Measurements from ENCODE around the gene EIF2AK3. TPM values are rescaled to one million over a fixed set of nuclear protein-coding genes. Genes with fewer than 3 reads are reported as not detected.
A peak's percentile ranks its signal among the peaks of the same experiment; 100 is the strongest.

EIF2AK3 gene
- total and polyA plus RNA-seq, 2 of the 8 experiments (the other 6 are each of a cell fraction or from before 2014, with no cell fraction given) = 5.8 to 22.8 TPM

DNA sequence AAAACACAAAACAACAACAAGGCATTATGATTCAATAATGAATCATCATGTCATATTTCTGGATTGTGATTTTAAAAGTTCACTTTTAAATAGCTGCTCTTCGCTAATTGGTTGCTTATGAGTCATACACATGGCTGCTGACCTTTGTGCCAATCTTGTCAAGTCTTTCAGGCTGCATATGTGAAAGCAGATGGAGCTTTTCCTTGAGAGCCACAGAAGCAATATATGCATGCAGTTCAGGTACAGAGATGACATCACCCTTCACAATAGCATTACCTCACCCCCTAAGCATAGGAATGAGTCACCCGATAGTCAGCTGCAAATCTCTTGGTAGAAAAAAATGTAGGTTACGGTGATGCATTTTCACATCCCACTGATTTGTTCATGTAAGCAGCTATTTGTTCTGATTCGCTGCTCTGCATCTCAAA, 27.2 kb downstream of the EIF2AK3 start:
- 0 out of 2 replicates have a peak overlapping the region, but pooled peaks have one; percentile 9 for H3K27ac ChIP-seq (ENCODE audit: low read depth, low read length)
- H2BK120ac ChIP-seq (replicated peaks; ENCODE audit: low read depth, low read length) = no peak overlapping the region
- peaks cover 0 to 38% of the 10 kb centered on the region in 2 experiments; a peak in 3 of 4 replicates for H3K79me2 ChIP-seq (ENCODE audit: control insufficient read depth in 1 of 2, insufficient read depth in 2 of 2, low read length in 2 of 2)
- H3K4me2 ChIP-seq (ENCODE audit: insufficient read depth in 1 of 2, low read depth in 2 of 2, low read length in 2 of 2) = peak overlapping the region in 1 of 2 experiments; percentile 9; a peak in 2 of 4 replicates
- H3K18ac ChIP-seq (ENCODE audit: extremely low read depth, low read length) = no peak overlapping the region
- no peak overlapping the region for H2BK15ac ChIP-seq (ENCODE audit: low read length)
- H3K27me3 ChIP-seq (replicated peaks in 1 of 4; ENCODE audit: control insufficient read depth in 3 of 4, extremely low read depth in 1 of 4, insufficient read depth in 3 of 4, low read length in 3 of 4) = no peaks in the 10 kb centered on the region
- H4K5ac ChIP-seq (ENCODE audit: insufficient read length, low read depth, low read length) = no peak overlapping the region
- H4K20me1 ChIP-seq (replicated peaks in 1 of 2; ENCODE audit: control insufficient read depth in 1 of 2, insufficient read depth in 2 of 2, low read length in 2 of 2) = no peaks in the 10 kb centered on the region
- no peak overlapping the region for H2BK5ac ChIP-seq (ENCODE audit: low read depth, low read length)
- H3K9me3 ChIP-seq (ENCODE audit: insufficient read depth in 2 of 2, low read depth in 1 of 2, low read length in 1 of 2) = no peaks in the 10 kb centered on the region
- no peak overlapping the region for H2BK12ac ChIP-seq (ENCODE audit: low read depth, low read length)
- FAIRE-seq (peak; percentile 92), DNase-seq (ENCODE audit: low read depth in 1 of 2, low spot score in 2 of 2) (peak in 1 of 2 experiments; percentile 33)
- H3K4me3 ChIP-seq (ENCODE audit: extremely low read depth in 1 of 4, insufficient read depth in 2 of 4, low read depth in 3 of 4, low read length in 4 of 4) = no peak overlapping the region
- H3K36me3 ChIP-seq (ENCODE audit: control insufficient read depth in 2 of 4, insufficient read depth in 4 of 4, low read length in 3 of 4) = no peaks in the 10 kb centered on the region
- 63% methylated on average over 4 of the region's 4 CpGs; no CpG with 5 or more reads in 1 of the 2 experiments for WGBS, 2 experiments (ENCODE audit: extremely low coverage in 1 of 2, insufficient coverage in 1 of 2, insufficient read length in 1 of 2, insufficient replicate concordance in 2 of 2, low coverage in 1 of 2, low lambda C conversion rate in 2 of 2, missing lambda C conversion rate in 1 of 2)
- H3K79me1 ChIP-seq (ENCODE audit: low read depth, low read length) = no peaks in the 10 kb centered on the region; the same call in 1 of the 2 replicates
- H3K56ac ChIP-seq (replicated peaks; ENCODE audit: insufficient read length, low read depth, low read length) = no peak overlapping the region
- H4K91ac ChIP-seq (replicated peaks; ENCODE audit: insufficient read length, low read length) = no peak overlapping the region
- POLR2A ChIA-PET (ENCODE audit: partially characterized antibody) = interaction anchor here (0.9 to 1.0 kb wide), 2 partner anchors 28 to 92 kb away, joined by 3 to 5 read pairs; partner anchors contain the start of gene RPIA
- no peak overlapping the region for H2AFZ ChIP-seq (ENCODE audit: low read length)
- no peak overlapping the region for H2BK20ac ChIP-seq (ENCODE audit: low read length)
- no peak overlapping the region for H3K14ac ChIP-seq (ENCODE audit: insufficient read length)
- TF ChIP-seq CHD1 (IDR thresholded peaks at IDR 0.05; ENCODE audit: low read depth, low read length) = no peak
- TF ChIP-seq FOSL1 (IDR thresholded peaks at IDR 0.05; ENCODE audit: insufficient read depth, low read depth, low read length) = no peak
- peak; percentile 98 for TF ChIP-seq JUND (IDR thresholded peaks at IDR 0.05; ENCODE audit: low read length)
- TF ChIP-seq, protein P1, sequence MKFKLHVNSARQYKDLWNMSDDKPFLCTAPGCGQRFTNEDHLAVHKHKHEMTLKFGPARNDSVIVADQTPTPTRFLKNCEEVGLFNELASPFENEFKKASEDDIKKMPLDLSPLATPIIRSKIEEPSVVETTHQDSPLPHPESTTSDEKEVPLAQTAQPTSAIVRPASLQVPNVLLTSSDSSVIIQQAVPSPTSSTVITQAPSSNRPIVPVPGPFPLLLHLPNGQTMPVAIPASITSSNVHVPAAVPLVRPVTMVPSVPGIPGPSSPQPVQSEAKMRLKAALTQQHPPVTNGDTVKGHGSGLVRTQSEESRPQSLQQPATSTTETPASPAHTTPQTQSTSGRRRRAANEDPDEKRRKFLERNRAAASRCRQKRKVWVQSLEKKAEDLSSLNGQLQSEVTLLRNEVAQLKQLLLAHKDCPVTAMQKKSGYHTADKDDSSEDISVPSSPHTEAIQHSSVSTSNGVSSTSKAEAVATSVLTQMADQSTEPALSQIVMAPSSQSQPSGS (IDR thresholded peaks at IDR 0.05; ENCODE audit: low read length) = peak; percentile 98
- TF ChIP-seq JUN (IDR thresholded peaks at IDR 0.05; ENCODE audit: low read depth, low read length) = peak; percentile 99
- TF ChIP-seq CREB1 (IDR thresholded peaks at IDR 0.05) = peak; percentile 67
- peak; percentile 72; the same call in 1 of the 2 replicates for TF ChIP-seq CEBPB (IDR thresholded peaks at IDR 0.05; ENCODE audit: low read depth, low read length)
- TF ChIP-seq, protein P2, sequence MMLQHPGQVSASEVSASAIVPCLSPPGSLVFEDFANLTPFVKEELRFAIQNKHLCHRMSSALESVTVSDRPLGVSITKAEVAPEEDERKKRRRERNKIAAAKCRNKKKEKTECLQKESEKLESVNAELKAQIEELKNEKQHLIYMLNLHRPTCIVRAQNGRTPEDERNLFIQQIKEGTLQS (IDR thresholded peaks at IDR 0.05; ENCODE audit: insufficient read depth, low read depth, low read length) = peak; percentile 65; the same call in 1 of the 2 replicates
- CTCF ChIA-PET (ENCODE audit: partially characterized antibody) = interaction anchor here (0.7 to 1.2 kb wide), 2 partner anchors 70 to 71 kb away, joined by 3 to 5 read pairs; no protein-coding TSS in a partner anchor
- no peak overlapping the region for H2AK5ac ChIP-seq (ENCODE audit: low read depth, low read length)
- peaks cover 4 to 13% (median 8%) of the 10 kb centered on the region in 4 experiments; a peak in 6 of 7 replicates for H3K4me1 ChIP-seq (replicated peaks in 1 of 4; ENCODE audit: control insufficient read depth in 3 of 4, insufficient read depth in 4 of 4, low read length in 3 of 4)
- H3K9ac ChIP-seq (replicated peaks in 1 of 4; ENCODE audit: extremely low read depth in 1 of 4, low read depth in 3 of 4, low read length in 3 of 4) = peak overlapping the region in 1 of 4 experiments; percentile 59; a peak in 1 of 7 replicates
- H3K23ac ChIP-seq (ENCODE audit: insufficient read length) = no peak overlapping the region
- no peaks in the 10 kb centered on the region for H3K23me2 ChIP-seq (ENCODE audit: low read depth, low read length)
- H3K4ac ChIP-seq (replicated peaks; ENCODE audit: insufficient read length, low read depth, low read length) = no peak overlapping the region
- H4K8ac ChIP-seq (ENCODE audit: extremely low read depth, insufficient read depth, low read length) = no peak overlapping the region

Measured in H1 (cell line).